Measurements from ENCODE around the gene TFCP2L1.

DNA sequence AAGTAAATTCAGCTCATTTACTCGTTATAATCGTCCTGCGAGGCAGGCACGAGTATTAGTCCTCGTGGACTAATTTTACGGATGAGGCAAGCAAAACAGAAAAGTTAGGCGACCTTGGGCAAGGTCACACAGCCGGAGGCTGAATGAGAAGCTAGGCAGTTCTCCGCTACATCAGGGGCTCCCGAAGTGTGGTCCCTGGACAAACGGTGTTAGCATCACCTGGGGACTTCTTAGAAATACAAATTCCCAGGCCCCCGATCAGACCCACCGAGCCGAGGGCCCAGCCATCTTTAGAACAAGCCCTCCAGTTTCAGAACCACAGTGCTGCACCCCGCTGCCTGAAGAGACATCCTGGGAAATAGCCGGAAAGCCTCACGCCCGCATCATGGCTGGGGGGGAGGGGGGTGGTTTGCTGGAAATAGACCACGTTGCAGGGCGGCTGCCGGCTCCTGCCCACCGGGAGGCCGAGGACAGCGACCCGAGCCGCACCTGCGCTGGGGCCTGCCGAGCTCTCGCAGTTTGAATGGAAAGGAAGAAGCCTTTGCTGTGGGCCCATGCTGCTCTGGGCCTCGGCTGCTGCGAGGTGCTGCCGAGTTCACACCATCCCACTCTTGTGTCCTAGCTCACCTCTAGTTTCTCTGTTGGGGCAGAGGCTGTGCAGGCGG lies 72.2 kb downstream of the TFCP2L1 start:
- TF ChIP-seq, protein P1, sequence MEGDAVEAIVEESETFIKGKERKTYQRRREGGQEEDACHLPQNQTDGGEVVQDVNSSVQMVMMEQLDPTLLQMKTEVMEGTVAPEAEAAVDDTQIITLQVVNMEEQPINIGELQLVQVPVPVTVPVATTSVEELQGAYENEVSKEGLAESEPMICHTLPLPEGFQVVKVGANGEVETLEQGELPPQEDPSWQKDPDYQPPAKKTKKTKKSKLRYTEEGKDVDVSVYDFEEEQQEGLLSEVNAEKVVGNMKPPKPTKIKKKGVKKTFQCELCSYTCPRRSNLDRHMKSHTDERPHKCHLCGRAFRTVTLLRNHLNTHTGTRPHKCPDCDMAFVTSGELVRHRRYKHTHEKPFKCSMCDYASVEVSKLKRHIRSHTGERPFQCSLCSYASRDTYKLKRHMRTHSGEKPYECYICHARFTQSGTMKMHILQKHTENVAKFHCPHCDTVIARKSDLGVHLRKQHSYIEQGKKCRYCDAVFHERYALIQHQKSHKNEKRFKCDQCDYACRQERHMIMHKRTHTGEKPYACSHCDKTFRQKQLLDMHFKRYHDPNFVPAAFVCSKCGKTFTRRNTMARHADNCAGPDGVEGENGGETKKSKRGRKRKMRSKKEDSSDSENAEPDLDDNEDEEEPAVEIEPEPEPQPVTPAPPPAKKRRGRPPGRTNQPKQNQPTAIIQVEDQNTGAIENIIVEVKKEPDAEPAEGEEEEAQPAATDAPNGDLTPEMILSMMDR (IDR thresholded peaks at IDR 0.05): no peak
- no peak for TF ChIP-seq POLR2A (IDR thresholded peaks at IDR 0.05)
